Vagina (tissue), 1 donor: ENCODE measurements around the gene GGTLC3. TPM values are rescaled to one million over a fixed set of nuclear protein-coding genes. Genes with fewer than 3 reads are reported as not detected.

Experiments used
- total RNA-seq: library from RNA; depleted of rRNA; stranded (reverse); fragments of >200 nt; gene quantifications from one replicate; pipeline ENCODE4 v1.2.3, GENCODE V29; 2016

Gene GGTLC3
- total RNA-seq, 1 donor from 2014 or later, result not detected

Other genes with a start within 250 kb of the GGTLC3 start
- not detected for gene TMEM191B, start 9.6 kb upstream of the GGTLC3 start, total RNA-seq
- 0.25 TPM for gene RIMBP3, start 93.8 kb upstream of the GGTLC3 start, total RNA-seq